PFSK-1 (cell line): ENCODE results near the gene SAMD13.

ENCODE experiments used
- FOXP2 ChIP-seq: optimal IDR thresholded peaks from 2 replicates; pipeline ENCODE3; 2011; ENCODE audit warnings: borderline replicate concordance, control low read depth, inconsistent platforms; ENCODE audit not compliant: insufficient read depth; ENCODE audit errors: extremely low read length, extremely low read depth
- POLR2AphosphoS5 ChIP-seq: IDR thresholded peaks from 2 replicates; pipeline ENCODE4 v1.6.1; 2012; ENCODE audit warnings: low read depth, mild to moderate bottlenecking, control low read depth, low read length, moderate library complexity
- REST ChIP-seq, 2 experiments: IDR thresholded peaks; 2 replicates each; pipeline versions ENCODE4 v1.6.1 to v1.8.0; 2011 to 2012; ENCODE audit warnings: low read depth in 2 of 2, low read length in 2 of 2, control low read depth in 1 of 2, inconsistent platforms in 1 of 2, mild to moderate bottlenecking in 1 of 2, moderate library complexity in 1 of 2; ENCODE audit not compliant: insufficient read depth in 1 of 2
- SIN3A ChIP-seq: IDR thresholded peaks from 2 replicates; pipeline ENCODE4 v1.6.1; 2012; ENCODE audit warnings: mild to moderate bottlenecking, low read length, moderate library complexity, borderline replicate concordance; ENCODE audit not compliant: insufficient read depth
- TAF1 ChIP-seq: IDR thresholded peaks from 2 replicates; pipeline ENCODE4 v1.6.1; 2012; ENCODE audit warnings: low read length, control low read depth, borderline replicate concordance; ENCODE audit not compliant: insufficient read depth

Gene SAMD13

GRCh38 chr1:84344286-84344685 is 42.8 kb downstream of the SAMD13 start:
- TF ChIP-seq POLR2AphosphoS5, result no peak
- TF ChIP-seq FOXP2, result no peak
- TF ChIP-seq SIN3A, result no peak
- TF ChIP-seq REST (IDR thresholded peaks at IDR 0.05; ENCODE audit: insufficient read depth in 1 of 2, low read depth in 2 of 2, low read length in 2 of 2), result no peak

GRCh38 chr1:84345220-84345619 is 43.7 kb downstream of the SAMD13 start:
- no peak for TF ChIP-seq SIN3A
- TF ChIP-seq POLR2AphosphoS5, result no peak
- no peak for TF ChIP-seq TAF1
- no peak for TF ChIP-seq FOXP2
- no peak for TF ChIP-seq REST (IDR thresholded peaks at IDR 0.05; ENCODE audit: insufficient read depth in 1 of 2, low read depth in 2 of 2, low read length in 2 of 2)

GRCh38 chr1:84347271-84347931 is 45.9 kb downstream of the SAMD13 start:
- TF ChIP-seq SIN3A (no peak), POLR2AphosphoS5 (no peak)

- TF ChIP-seq SIN3A, result no peak
- no peak for TF ChIP-seq TAF1
- no peak for TF ChIP-seq POLR2AphosphoS5
- no peak for TF ChIP-seq FOXP2
- TF ChIP-seq REST (IDR thresholded peaks at IDR 0.05; ENCODE audit: insufficient read depth in 1 of 2, low read depth in 2 of 2, low read length in 2 of 2), result no peak
These were observed 46.5 kb downstream of the SAMD13 start for GRCh38 chr1:84347932-84348555.

- TF ChIP-seq SIN3A, result no peak
- no peak for TF ChIP-seq REST (IDR thresholded peaks at IDR 0.05; ENCODE audit: insufficient read depth in 1 of 2, low read depth in 2 of 2, low read length in 2 of 2)
- no peak for TF ChIP-seq FOXP2
- TF ChIP-seq TAF1, result no peak
- TF ChIP-seq POLR2AphosphoS5, result no peak
These were observed 47.3 kb downstream of the SAMD13 start for GRCh38 chr1:84348759-84349158.
